GM23338 (cell line): ENCODE data around the gene KLHDC8A. TPM values are rescaled to one million over a fixed set of nuclear protein-coding genes. Genes with fewer than 3 reads are reported as not detected.

Source experiments
- ATAC-seq: fragments of 200-7000 bp; cut with Tn5 transposase; 3 replicates; pipeline ENCODE4 v1.9.1; 2020
- DNase-seq: peaks from one replicate; pipeline ENCODE4 v3.0.0-alpha.2; 2015; ENCODE audit warnings: low spot score
- H2AFZ ChIP-seq: fragments of 200-600 bp; sonication (generic); 2 replicates; pipeline ENCODE4 v1.8.0; 2016; ENCODE audit warnings: antibody characterized with exemption, mild to moderate bottlenecking, moderate library complexity
- H3F3A ChIP-seq: fragments of 200-600 bp; sonication (generic); replicated peaks from 2 replicates; pipeline ENCODE4 v1.8.0; 2017; ENCODE audit warnings: antibody characterized with exemption, mixed run types, low read depth
- H3K27ac ChIP-seq: fragments of 200-600 bp; sonication (generic); 2 replicates; pipeline ENCODE4 v1.6.1; 2016; ENCODE audit warnings: low read depth
- H3K27me3 ChIP-seq: fragments of 200-600 bp; sonication (generic); 2 replicates; pipeline ENCODE4 v1.8.0; 2016; ENCODE audit warnings: mild to moderate bottlenecking, mixed run types, moderate library complexity; ENCODE audit not compliant: insufficient read depth
- H3K36me3 ChIP-seq: fragments of 200-600 bp; sonication (generic); 2 replicates; pipeline ENCODE4 v1.8.0; 2016; ENCODE audit warnings: mild to moderate bottlenecking; ENCODE audit not compliant: insufficient read depth
- H3K4me1 ChIP-seq: fragments of 200-600 bp; sonication (generic); 2 replicates; pipeline ENCODE4 v1.8.0; 2016; ENCODE audit warnings: mild to moderate bottlenecking, moderate library complexity; ENCODE audit not compliant: insufficient read depth
- H3K4me2 ChIP-seq: fragments of 200-600 bp; sonication (generic); 2 replicates; pipeline ENCODE4 v1.7.1; 2017; ENCODE audit warnings: mixed run types
- H3K4me3 ChIP-seq: fragments of 200-600 bp; sonication (generic); 2 replicates; pipeline ENCODE4 v1.6.1; 2016; ENCODE audit warnings: mixed run types
- H3K79me2 ChIP-seq: fragments of 200-600 bp; sonication (generic); replicated peaks from 2 replicates; pipeline ENCODE4 v1.8.0; 2017; ENCODE audit warnings: mild to moderate bottlenecking; ENCODE audit not compliant: insufficient read depth
- H3K9me2 ChIP-seq: fragments of 200-600 bp; sonication (generic); 2 replicates; pipeline ENCODE4 v1.8.0; 2017; ENCODE audit not compliant: insufficient read depth
- H4K20me1 ChIP-seq: fragments of 200-600 bp; sonication (generic); replicated peaks from 2 replicates; pipeline ENCODE4 v1.8.0; 2017; ENCODE audit warnings: mild to moderate bottlenecking; ENCODE audit not compliant: insufficient read depth
- H3K27ac Mint-ChIP-seq: 2 replicates; pipeline ENCODE4 v1.8.0; 2020; ENCODE audit warnings: inconsistent platforms, mild to moderate bottlenecking, moderate library complexity, mixed read lengths
- H3K27me3 Mint-ChIP-seq: 3 replicates; pipeline ENCODE4 v1.8.0; 2022; ENCODE audit warnings: low read depth, mild to moderate bottlenecking, moderate library complexity, mixed read lengths, inconsistent platforms; ENCODE audit not compliant: insufficient read depth, poor library complexity
- H3K36me3 Mint-ChIP-seq: 3 replicates; pipeline ENCODE4 v1.8.0; 2021; ENCODE audit warnings: low read depth, mild to moderate bottlenecking, inconsistent platforms, moderate library complexity, mixed read lengths
- H3K4me1 Mint-ChIP-seq: 3 replicates; pipeline ENCODE4 v1.8.0; 2020; ENCODE audit warnings: mild to moderate bottlenecking, inconsistent platforms, mixed read lengths
- H3K4me3 Mint-ChIP-seq: 3 replicates; pipeline ENCODE4 v1.8.0; 2021; ENCODE audit warnings: moderate library complexity, mild to moderate bottlenecking, inconsistent platforms, mixed read lengths
- H3K9me3 Mint-ChIP-seq: 3 replicates; pipeline ENCODE4 v1.8.0; 2020; ENCODE audit warnings: moderate library complexity, mild to moderate bottlenecking, inconsistent platforms, mixed read lengths
- CREB1 ChIP-seq: fragments of 250-450 bp; sonication (Bioruptor Pico); IDR thresholded peaks from 2 replicates; pipeline ENCODE4 v1.5.0; 2020; ENCODE audit warnings: low read depth, mild to moderate bottlenecking, moderate library complexity
- CTCF ChIP-seq, 2 experiments: fragments of 200-600 bp in 1 of 2; sonication (generic) in 1 of 2; conservative IDR thresholded peaks; 2 replicates each; pipeline versions ENCODE4 v1.5.1 to v1.6.1; 2016 to 2017; ENCODE audit warnings: antibody characterized with exemption in 2 of 2, low read depth in 2 of 2, mild to moderate bottlenecking in 2 of 2, moderate library complexity in 1 of 2
- REST ChIP-seq: IDR thresholded peaks from one replicate; pipeline ENCODE4 v1.6.1; 2018; ENCODE audit warnings: antibody characterized with exemption; ENCODE audit not compliant: unreplicated experiment
- ZNF331 ChIP-seq: fragments of 250-450 bp; sonication (Bioruptor Pico); IDR thresholded peaks from 2 replicates; pipeline ENCODE4 v1.5.0; 2020; ENCODE audit warnings: low read depth, mild to moderate bottlenecking, moderate library complexity
- ZNF462 ChIP-seq: fragments of 250-450 bp; sonication (Bioruptor Pico); IDR thresholded peaks from 2 replicates; pipeline ENCODE4 v1.5.0; 2020; ENCODE audit warnings: mild to moderate bottlenecking, moderate library complexity
- polyA plus RNA-seq: library from polyadenylated mRNA; unstranded; fragments of >200 nt; fragmentation: Nextera tagmentation; extraction: Ambion mirVana; gene quantifications from 2 replicates; pipeline ENCODE4 v1.2.1, GENCODE V29; 2016
- total RNA-seq: library from RNA; depleted of rRNA; stranded (reverse); fragments of >200 nt; shearing (Covaris generic); gene quantifications from 2 replicates; pipeline ENCODE4 v1.2.3, GENCODE V29; 2014

The KLHDC8A gene
- total and polyA plus RNA-seq, 2 experiments from 2014 or later, result 1.7 to 2.8 TPM

GRCh38 chr1:205294175-205294917, 62.4 kb downstream of the KLHDC8A start (continued):
- TF ChIP-seq ZNF462 (CRISPR knock-in tag) (peak; percentile 46; the same call in 1 of the 2 replicates), CTCF (conservative IDR thresholded peaks at IDR 0.05; ENCODE audit: low read depth in 2 of 2) (no peak)

DNA sequence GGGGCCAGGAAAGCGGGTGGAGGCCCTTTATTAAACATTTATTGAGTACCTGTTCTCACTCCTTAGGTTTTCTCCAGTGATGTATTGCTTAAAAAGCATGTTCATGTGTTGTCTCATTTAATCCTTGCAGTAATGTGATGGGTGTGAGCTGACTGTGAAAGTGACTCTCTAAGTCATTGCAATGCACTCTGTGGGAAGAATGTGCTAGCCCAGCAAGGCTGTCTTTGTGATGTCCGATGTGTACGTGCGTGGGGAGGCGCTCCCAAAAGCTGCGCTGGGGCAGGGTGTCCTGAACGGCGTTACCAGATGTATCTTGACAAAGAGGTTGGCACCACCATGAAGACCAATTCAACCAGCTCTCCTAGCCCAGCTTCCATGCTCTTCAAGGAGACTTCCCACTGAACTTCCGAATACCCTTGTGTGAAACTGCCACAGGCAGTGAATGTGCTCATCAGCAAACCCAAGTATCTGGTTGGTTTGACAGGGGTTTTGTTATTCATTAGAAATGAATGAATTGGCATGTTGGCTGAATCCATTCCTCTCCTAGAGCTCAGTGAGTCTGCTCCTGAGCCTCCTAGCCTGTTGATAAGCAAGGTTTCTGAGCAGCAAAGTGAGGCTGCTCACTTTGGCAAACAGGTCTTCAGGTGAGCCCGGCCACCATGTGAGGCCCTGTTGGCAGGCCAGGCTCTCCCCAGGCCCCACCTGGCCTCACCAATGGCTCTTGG, 63.2 kb downstream of the KLHDC8A start:
- H3K4me3 ChIP-seq, result no peak overlapping the region
- Mint-ChIP-seq H3K4me1 (peaks cover 48% of the 10 kb centered on the region), H3K4me3 (no peak overlapping the region), H3K9me3 (no peaks in the 10 kb centered on the region), H3K27ac (peak overlapping the region; percentile 98), H3K27me3 (peaks cover 26% of the 10 kb centered on the region), H3K36me3 (no peaks in the 10 kb centered on the region)
- no peaks in the 10 kb centered on the region for H3K79me2 ChIP-seq
- no peaks in the 10 kb centered on the region for H3K27me3 ChIP-seq
- H4K20me1 ChIP-seq, result no peaks in the 10 kb centered on the region
- H3F3A ChIP-seq, result peaks cover 7% of the 10 kb centered on the region
- no peaks in the 10 kb centered on the region for H3K36me3 ChIP-seq
- H2AFZ ChIP-seq, result no peak overlapping the region
- no peaks in the 10 kb centered on the region for H3K9me2 ChIP-seq
- peak overlapping the region; percentile 97 for H3K27ac ChIP-seq
- DNase-seq (no peak), ATAC-seq (peak; percentile 3; the same call in 1 of the 3 replicates)
- H3K4me2 ChIP-seq, result peak overlapping the region; percentile 42; the same call in 1 of the 2 replicates
- H3K4me1 ChIP-seq, result peaks cover 28% of the 10 kb centered on the region
- no peak for TF ChIP-seq CTCF (conservative IDR thresholded peaks at IDR 0.05; ENCODE audit: low read depth in 2 of 2)
- no peak for TF ChIP-seq REST
- TF ChIP-seq ZNF331 (CRISPR knock-in tag), result no peak
- TF ChIP-seq CREB1 (CRISPR knock-in tag), result no peak
